Activated T-helper 17 cell treated with anti-CD3 and anti-CD28 coated beads, Interleukin-2, amount 50 U/mL, for 72 hours (primary cell): ENCODE data around the gene SAMD1. TPM values are rescaled to one million over a fixed set of nuclear protein-coding genes. Genes with fewer than 3 reads are reported as not detected.

Experiments used
- ATAC-seq: fragments of 150-1000 bp; cut with Tn5 transposase; replicated peaks from 2 replicates; pipeline ENCODE4 v1.10.0; 2021; ENCODE audit warnings: mild to moderate bottlenecking, moderate library complexity
- H3K27ac Mint-ChIP-seq: one replicate; pipeline ENCODE4 v1.8.0; 2022; ENCODE audit warnings: mixed read lengths
- H3K27me3 Mint-ChIP-seq: one replicate; pipeline ENCODE4 v1.8.0; 2022; ENCODE audit warnings: mixed read lengths
- H3K36me3 Mint-ChIP-seq: one replicate; pipeline ENCODE4 v1.8.0; 2022; ENCODE audit warnings: low read depth, mild to moderate bottlenecking, mixed read lengths
- H3K4me1 Mint-ChIP-seq: one replicate; pipeline ENCODE4 v1.8.0; 2022; ENCODE audit warnings: mixed read lengths
- H3K4me3 Mint-ChIP-seq: one replicate; pipeline ENCODE4 v1.8.0; 2022; ENCODE audit warnings: mild to moderate bottlenecking, mixed read lengths
- H3K9me3 Mint-ChIP-seq: one replicate; pipeline ENCODE4 v1.8.0; 2022; ENCODE audit warnings: mixed read lengths
- total RNA-seq, 2 donors: library from RNA; stranded (reverse); gene quantifications; one replicate each; pipeline ENCODE4 v1.2.3, GENCODE V29; 2022

The SAMD1 gene
- total RNA-seq, 2 donors from 2014 or later, result 62.1 to 77.5 TPM

DNA sequence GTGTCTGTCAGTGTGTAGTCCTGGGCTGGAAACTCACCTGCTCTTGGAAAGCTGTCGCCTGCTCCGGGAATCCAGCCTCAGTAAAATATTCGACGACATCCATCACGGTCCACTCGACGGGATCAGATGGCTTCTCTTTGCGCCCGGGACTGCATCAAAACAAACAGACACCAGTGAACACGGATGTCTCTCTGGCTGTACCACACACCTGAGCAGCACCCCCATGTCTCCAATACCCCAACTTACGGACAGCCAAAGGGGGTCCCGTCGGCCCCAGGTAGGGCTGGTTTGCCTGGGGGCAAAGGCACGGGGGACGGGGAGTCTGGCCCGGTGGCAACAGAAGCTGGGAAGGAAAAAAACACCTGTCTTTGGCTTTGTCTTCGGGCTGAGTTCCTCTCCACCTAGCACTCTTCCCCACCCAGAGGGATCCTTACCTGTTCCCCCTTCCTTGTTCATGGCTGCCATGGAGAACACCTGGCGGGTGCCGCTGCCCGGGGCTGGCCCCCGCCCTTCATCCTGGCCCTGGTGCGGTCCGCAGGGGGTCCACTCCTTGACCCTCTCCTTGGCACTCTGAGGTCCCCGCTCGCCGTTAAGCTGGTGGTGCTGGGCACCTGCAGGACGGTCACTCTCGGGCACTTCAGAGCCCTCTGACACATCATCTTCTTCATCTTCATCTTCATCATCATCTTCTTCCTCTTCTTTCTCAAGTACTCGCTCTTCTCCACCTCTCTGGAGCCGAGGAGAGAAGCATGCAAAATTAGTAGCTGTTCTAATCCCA is 1.7 kb downstream of the SAMD1 start:
- Mint-ChIP-seq H3K4me1 (peaks cover 16% of the 10 kb centered on the region), H3K9me3 (no peaks in the 10 kb centered on the region), H3K36me3 (peaks cover 36% of the 10 kb centered on the region), H3K27ac (peak overlapping the region; percentile 36), H3K27me3 (no peaks in the 10 kb centered on the region), H3K4me3 (peak overlapping the region; percentile 59)
- ATAC-seq, result no peak

GRCh38 chr19:14086098-14086497 is 4.5 kb downstream of the SAMD1 start:
- H3K9me3 Mint-ChIP-seq, result no peaks in the 10 kb centered on the region
- no peaks in the 10 kb centered on the region for H3K27me3 Mint-ChIP-seq
- no peak for ATAC-seq
- no peak overlapping the region for H3K27ac Mint-ChIP-seq
- H3K4me3 Mint-ChIP-seq, result no peak overlapping the region
- H3K36me3 Mint-ChIP-seq, result peaks cover 36% of the 10 kb centered on the region
- H3K4me1 Mint-ChIP-seq, result peaks cover 9% of the 10 kb centered on the region

- Mint-ChIP-seq H3K36me3 (peaks cover 37% of the 10 kb centered on the region), H3K4me3 (no peak within 1 kb of the TSS), H3K9me3 (no peaks in the 10 kb centered on the region), H3K27me3 (no peaks in the 10 kb centered on the region), H3K27ac (no peak within 1 kb of the TSS), H3K4me1 (peaks cover 9% of the 10 kb centered on the region)
- ATAC-seq, result no peak
Measured at GRCh38 chr19:14085309-14085995, 5.1 kb downstream of the SAMD1 start, which contains the start of gene C19orf67. Gene C19orf67 (minus strand): TSS chr19:14085783. CDS start chr19:14085627, 156 bp downstream.

DNA sequence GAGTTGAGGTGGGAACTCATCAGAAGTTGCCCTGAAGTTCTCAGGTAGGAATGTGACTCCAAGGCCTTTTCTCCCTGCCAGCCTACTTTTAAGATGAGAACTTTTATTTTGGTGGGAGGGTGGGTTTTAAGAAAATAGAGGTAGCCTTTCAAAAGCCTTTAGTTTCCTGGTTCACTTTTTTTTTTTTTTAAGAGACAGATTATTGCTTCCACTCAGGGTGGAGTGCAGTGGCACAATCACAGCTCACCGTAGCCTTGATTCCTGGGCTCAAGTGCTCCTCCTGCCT is 7.9 kb downstream of the SAMD1 start:
- Mint-ChIP-seq H3K36me3 (peaks cover 18% of the 10 kb centered on the region), H3K9me3 (no peaks in the 10 kb centered on the region), H3K27ac (peak overlapping the region; percentile 98), H3K27me3 (no peaks in the 10 kb centered on the region), H3K4me1 (peaks cover 3% of the 10 kb centered on the region), H3K4me3 (peak overlapping the region; percentile 93)
- ATAC-seq, result no peak

GRCh38 chr19:14081797-14082674 is 8.5 kb downstream of the SAMD1 start:
- Mint-ChIP-seq H3K36me3 (peaks cover 13% of the 10 kb centered on the region), H3K27me3 (no peaks in the 10 kb centered on the region)

DNA sequence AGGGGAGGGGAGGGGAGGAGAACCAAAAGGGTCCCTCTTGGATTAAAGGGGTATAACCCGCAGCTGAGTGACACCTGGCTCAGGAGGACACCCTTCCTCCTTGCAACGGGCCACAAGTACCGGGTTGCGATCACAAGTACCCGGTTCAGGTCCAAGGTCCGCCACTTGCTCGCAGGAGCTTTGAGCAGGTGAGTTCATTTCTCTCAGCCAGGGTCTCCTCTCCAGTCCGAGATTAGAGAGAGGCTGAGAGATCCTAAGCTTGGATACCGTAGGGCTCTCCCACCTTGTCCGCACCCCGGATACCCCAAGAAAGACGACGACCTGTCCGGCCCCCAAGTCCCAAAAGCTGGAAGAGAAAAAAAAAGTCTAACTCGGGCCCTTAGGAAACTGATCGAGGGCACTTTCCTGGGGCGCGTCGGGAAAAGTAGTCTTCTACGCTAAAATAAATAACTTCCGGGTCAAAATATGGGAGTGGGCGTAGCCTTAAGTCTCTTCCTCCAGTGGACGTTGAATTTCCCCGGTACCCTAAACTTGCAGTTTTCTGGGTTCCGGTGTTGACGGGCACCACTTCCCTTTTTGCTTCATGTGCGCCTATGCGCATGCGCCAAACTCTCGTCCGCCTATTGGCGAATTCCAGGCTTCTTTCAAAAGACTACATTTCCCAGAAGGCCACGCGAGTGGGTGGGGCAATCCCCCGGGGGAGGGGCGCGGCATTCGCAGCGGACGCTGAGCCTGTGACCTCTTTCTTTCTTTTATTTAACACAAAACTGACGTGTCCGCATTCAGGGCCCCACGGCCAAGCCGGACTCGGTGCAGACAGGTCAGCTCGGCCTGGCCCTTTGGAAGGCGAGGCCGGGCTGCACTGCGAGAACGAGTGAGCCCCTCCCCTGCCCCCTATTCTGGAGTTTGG is 9.4 kb downstream of the SAMD1 start:
- peaks cover 7% of the 10 kb centered on the region for H3K36me3 Mint-ChIP-seq
- H3K4me3 Mint-ChIP-seq, result peak overlapping the region; percentile 93
- H3K27ac Mint-ChIP-seq, result peak overlapping the region; percentile 98
- peak; percentile 96 for ATAC-seq
- peaks cover 3% of the 10 kb centered on the region for H3K4me1 Mint-ChIP-seq
- no peaks in the 10 kb centered on the region for H3K27me3 Mint-ChIP-seq
- H3K9me3 Mint-ChIP-seq, result no peaks in the 10 kb centered on the region

More at GRCh38 chr19:14081797-14082674, 8.5 kb downstream of the SAMD1 start:
- ATAC-seq, result peak; percentile 36
- no peaks in the 10 kb centered on the region for H3K9me3 Mint-ChIP-seq
- H3K4me1 Mint-ChIP-seq, result peaks cover 3% of the 10 kb centered on the region
- H3K27ac Mint-ChIP-seq, result peak overlapping the region; percentile 98
- H3K4me3 Mint-ChIP-seq, result peak overlapping the region; percentile 93

GRCh38 chr19:14078411-14078810 is 12.1 kb downstream of the SAMD1 start:
- no peak for ATAC-seq
- Mint-ChIP-seq H3K27ac (no peak overlapping the region), H3K36me3 (peaks cover 7% of the 10 kb centered on the region)

GRCh38 chr19:14073925-14074838 is 16.4 kb downstream of the SAMD1 start:
- H3K27me3 Mint-ChIP-seq, result no peaks in the 10 kb centered on the region

More at GRCh38 chr19:14078411-14078810, 12.1 kb downstream of the SAMD1 start:
- H3K4me3 Mint-ChIP-seq, result no peak overlapping the region
- no peaks in the 10 kb centered on the region for H3K27me3 Mint-ChIP-seq
- no peaks in the 10 kb centered on the region for H3K4me1 Mint-ChIP-seq
- no peaks in the 10 kb centered on the region for H3K9me3 Mint-ChIP-seq

DNA sequence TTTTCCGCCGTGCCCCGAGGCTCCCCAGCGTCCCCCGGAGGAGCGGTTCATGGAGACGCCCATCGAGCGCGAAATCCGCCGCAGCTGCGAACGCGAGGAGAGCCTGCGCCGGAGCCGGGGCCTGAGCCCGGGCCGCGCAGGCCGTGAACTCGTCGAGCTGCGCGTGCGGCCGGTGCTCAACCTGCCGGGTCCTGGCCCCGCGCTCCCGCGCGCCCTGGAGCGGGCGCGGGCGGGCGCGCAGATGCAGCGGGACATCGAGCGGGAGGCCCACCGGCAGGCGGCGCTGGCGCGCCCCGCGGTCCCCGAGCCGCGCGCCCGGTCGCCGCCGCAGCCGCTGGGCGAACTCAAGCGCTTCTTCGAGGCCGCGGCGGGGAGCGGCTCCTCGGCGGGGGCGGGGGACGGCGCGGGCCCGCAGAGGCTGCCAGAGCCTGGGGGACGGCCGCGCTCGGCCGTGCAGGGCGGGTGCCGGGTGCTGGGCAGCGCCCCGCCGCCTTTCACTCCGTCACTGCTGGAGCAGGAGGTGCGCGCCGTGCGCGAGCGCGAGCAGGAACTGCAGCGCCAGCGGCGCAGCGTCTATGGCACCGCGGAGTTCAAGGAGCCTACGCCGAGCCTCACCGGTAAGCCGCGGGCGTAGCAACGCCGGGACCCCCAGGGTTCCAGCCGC is 17.2 kb downstream of the SAMD1 start:
- Mint-ChIP-seq H3K4me1 (no peaks in the 10 kb centered on the region), H3K27ac (peak overlapping the region; percentile 82), H3K9me3 (no peaks in the 10 kb centered on the region), H3K27me3 (no peaks in the 10 kb centered on the region), H3K36me3 (no peaks in the 10 kb centered on the region), H3K4me3 (peak overlapping the region; percentile 92)
- ATAC-seq, result peak; percentile 74

More at GRCh38 chr19:14073925-14074838, 16.4 kb downstream of the SAMD1 start:
- Mint-ChIP-seq H3K4me1 (no peaks in the 10 kb centered on the region), H3K27ac (peak overlapping the region; percentile 82), H3K36me3 (no peaks in the 10 kb centered on the region), H3K4me3 (peak overlapping the region; percentile 92), H3K9me3 (no peaks in the 10 kb centered on the region)
- ATAC-seq, result peak; percentile 24

DNA sequence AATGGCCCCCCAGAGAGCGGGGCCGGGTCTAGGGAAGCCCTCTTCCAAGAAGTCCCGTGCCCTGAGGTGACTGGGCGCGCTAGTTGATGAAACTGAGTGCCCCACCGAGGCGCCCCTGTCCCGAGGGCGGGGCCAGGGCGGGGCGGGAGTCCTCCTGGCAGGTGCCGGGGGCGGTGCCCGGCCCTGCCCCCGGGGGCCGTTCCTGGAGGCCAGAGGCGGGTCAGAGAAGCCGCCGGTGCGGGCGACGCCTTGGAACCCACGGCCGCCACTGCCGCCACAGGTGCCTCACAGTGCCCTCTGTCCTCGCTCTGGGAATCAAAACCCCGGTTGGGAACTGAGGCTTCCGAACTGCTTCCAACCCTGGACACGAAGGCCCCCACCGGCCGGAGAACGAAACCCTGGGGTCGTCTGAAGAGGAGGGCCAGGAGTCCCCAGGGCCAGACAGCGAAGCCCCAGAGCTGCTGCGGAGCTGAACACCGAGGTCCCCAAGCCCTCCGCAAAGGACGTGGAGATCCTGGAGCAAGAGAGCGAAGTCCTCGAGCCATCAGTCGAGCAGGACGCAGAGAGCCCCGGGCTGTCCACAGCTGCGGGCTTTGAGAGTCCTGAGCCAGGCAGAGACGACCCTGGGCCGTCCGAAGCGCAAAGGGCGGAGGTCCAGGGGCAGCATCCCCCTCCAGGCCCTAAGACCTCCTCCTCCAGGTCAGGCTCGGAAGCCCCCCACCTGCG is 17.9 kb downstream of the SAMD1 start, which contains the start of gene MISP3:
Gene MISP3 (plus strand): TSS at position 252 of the 726 bp plus-strand sequence. CDS start 524 bp downstream, outside the sequence.
- Mint-ChIP-seq H3K4me3 (peak within 1 kb of the TSS; percentile 92), H3K27ac (peak within 1 kb of the TSS; percentile 82), H3K27me3 (no peaks in the 10 kb centered on the region), H3K36me3 (no peaks in the 10 kb centered on the region), H3K9me3 (no peaks in the 10 kb centered on the region), H3K4me1 (no peaks in the 10 kb centered on the region)
- peak; percentile 44 for ATAC-seq

DNA sequence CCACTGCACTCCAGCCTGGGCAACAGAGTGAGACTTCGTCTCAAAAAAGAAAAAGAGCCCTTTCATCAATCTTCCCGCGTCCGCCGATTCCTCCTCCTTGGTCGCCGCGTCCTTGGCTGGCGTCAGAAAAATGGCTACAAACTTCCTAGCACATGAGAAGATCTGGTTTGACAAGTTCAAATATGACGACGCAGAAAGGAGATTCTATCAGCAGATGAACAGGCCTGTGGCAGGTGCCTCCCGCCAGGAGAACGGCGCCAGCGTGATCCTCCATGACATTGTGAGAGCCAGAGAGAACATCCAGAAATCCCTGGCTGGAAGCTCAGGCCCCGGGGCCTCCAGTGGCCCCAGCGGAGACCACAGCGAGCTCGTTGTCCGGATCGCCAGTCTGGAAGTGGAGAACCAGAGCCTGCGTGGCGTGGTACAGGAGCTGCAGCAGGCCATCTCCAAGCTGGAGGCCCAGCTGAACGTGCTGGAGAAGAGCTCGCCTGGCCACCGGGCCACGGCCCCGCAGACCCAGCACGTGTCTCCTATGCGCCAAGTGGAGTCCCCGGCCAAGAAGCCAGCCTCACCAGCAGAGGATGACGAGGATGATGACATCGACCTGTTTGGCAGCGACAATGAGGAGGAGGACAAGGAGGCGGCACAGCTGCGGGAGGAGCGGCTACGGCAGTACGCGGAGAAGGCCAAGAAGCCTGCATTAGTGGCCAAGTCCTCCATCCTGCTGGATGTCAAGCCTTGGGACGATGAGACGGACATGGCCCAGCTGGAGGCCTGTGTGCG is 20.1 kb downstream of the SAMD1 start:
- Mint-ChIP-seq H3K27me3 (no peaks in the 10 kb centered on the region), H3K4me1 (no peaks in the 10 kb centered on the region), H3K36me3 (no peaks in the 10 kb centered on the region), H3K27ac (no peak overlapping the region), H3K9me3 (no peaks in the 10 kb centered on the region), H3K4me3 (peak overlapping the region; percentile 42)
- no peak for ATAC-seq
